Stimulated activated CD4-positive, alpha-beta T cell treated with anti-CD3 and anti-CD28 coated beads, Interleukin-12 subunit alpha, Interleukin-12 subunit beta, amount 100 ng/mL, for 48 hours (primary cell): Measurements from ENCODE around the gene ZBTB46.

ENCODE experiments used
- DNase-seq, 3 donors: peaks; one replicate each; pipeline ENCODE4 v3.0.0-alpha.2; 2020; ENCODE audit warnings: low read depth in 2 of 3, low spot score in 1 of 3

Gene ZBTB46

GRCh38 chr20:63768591-63769515, 62.2 kb downstream of the ZBTB46 start:
- DNase-seq = no peak

- DNase-seq = no peak
Observed at GRCh38 chr20:63767886-63768285, 63.2 kb downstream of the ZBTB46 start.

- DNase-seq = no peak
Observed at GRCh38 chr20:63767456-63767855, 63.6 kb downstream of the ZBTB46 start.

- DNase-seq = no peak
Observed at GRCh38 chr20:63766695-63767426, 64.2 kb downstream of the ZBTB46 start.

- no peak for DNase-seq
Observed at GRCh38 chr20:63765902-63766301, 65.2 kb downstream of the ZBTB46 start.

DNA sequence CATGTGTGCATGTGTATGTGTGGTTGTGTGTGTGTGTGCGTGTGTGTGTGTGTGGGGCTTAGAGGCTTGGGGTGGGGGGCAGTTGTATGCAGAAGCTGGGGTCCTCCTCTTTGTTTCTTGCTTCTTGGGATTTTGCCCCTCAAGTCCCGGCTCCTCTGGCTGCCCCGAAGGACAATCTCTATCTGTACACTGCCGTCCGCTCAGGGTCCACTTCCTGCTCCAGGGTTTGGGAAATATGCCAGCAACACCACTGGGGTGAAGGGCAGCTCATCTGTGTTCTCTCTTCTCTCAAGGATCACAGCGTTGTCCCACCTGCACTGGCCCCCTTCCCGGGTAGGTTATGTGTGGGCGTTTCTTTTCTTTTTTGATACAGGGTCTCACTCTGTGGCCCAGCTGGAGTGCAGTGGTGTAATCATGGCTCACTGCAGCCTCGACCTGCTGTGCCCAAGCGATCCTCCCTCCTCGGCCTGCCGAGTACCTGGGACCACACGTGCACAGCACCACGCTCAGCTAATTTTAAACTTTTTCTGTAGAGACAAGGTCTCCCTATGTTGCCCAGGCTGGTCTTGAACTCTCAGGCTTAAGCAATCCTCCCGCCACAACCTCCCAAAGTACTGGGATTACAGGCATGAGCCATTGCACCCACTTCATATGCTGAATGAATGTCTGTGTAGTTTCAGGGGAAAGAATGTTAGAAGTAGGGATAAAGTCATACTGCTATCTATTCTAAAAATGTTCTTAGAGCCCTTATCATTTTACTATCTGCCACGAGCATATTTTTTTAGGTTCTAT, 65.8 kb downstream of the ZBTB46 start:
- DNase-seq = no peak

DNA sequence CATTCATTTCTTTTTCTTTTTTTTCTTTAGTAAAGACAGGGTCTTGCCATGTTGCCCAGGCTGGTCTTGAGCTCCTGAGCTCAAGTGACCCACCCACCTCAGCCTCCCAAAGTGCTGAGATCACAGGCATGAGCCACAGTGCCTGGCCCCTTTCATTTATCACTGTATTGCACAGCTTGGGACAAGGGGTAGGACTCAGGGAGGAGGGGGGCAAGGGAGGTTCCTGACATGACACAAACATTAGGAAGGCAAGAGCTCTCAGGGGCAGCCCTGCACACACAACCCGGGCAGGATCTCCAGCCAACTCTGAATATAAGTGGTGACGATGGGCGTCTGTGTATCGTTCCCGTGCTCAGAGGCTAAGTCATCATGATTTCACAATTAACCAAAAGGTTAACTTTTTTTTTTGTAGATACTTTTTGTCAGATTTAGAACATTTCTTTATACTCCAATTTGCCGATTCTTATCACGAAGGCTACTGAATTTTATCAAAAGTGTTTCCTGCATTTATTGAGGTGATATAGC, 71.6 kb downstream of the ZBTB46 start:
- no peak for DNase-seq

DNA sequence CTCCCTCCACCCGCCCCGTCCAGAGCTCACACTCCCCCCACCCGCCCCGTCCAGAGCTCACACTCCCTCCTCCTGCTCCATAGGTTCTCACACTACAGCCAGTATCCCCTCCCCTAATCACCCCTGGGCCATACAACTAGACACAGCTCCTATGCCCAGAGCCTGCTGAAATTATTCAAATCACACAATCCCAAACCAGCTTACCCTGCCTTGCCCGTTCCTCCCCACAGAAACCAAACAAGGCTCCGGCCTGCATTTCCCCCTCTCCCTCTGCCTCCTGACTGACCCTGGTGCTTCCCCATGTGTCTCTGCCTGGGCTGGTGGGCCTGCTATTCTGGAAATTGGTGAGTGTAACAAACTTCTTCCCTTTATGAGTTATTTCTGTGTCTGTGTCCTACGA, 72.9 kb downstream of the ZBTB46 start:
- DNase-seq = no peak

DNA sequence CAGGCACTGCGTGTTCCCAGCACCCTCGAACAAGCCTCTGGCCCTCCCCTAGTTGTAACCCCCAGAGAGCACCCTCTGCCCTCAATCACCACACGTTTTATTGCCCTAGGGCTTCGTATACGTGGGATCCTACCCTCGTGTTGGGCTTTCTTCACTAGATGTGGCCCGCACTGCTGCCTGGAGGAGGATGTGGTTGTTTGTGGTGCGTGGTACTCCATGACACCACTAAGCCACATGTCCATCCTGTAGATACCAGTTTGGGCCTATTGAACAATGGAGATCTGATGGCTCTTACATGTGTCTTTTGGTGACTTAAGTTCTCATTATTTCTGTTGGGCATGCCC, 74.4 kb downstream of the ZBTB46 start:
- DNase-seq = no peak

DNA sequence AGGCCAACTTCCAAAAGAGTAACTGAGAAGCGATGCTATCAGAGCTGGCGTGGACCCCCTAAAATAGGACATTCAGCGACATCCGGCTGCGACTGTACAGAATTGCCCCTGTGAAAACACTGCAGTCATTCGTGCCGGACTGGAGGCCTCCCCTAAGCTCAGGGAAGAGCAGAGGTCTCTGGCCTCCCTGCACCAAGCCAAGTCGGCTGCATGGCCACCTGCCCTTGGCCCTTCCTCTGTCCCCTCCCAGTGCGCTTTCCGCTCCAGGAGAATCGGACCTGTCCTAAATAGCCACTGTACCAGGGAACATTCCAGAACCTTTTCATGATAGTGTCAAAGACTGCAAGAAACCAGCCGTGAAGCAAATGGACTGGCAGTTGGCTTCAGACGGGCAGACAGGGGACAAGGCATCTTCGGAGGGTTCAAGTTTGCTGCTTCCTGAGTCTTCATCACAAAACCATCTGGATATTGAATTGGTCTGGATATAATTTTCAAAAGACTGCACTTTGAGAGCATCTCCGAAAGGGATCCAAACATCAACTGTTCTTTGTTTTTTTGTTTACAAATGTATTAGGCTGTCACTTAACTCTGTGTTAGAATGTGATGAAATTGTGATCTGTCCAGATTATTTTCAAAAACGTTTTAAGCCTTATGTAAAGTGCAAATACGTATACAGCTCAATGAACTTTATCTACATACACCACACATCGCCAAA, 75.0 kb downstream of the ZBTB46 start:
- no peak for DNase-seq

DNA sequence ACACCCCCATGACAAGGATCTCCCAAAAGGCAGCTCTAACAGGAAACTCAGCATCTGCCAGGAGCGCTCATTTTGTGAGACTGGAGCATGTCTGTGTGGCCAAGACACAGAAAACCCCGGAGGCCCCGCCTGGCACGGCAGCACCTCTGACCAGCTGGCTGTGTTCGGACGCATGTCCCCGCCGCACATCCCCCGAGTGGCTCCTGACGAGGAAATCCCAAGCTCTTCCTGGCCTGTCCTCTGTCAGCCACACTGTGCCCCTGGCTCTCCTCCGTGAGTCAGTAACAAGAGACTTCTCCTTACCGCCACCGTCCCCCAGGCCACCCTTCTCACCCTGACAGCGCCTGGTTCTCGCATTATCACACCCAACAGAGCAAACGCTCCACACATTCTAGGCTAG, 77.1 kb downstream of the ZBTB46 start:
- DNase-seq = no peak

DNA sequence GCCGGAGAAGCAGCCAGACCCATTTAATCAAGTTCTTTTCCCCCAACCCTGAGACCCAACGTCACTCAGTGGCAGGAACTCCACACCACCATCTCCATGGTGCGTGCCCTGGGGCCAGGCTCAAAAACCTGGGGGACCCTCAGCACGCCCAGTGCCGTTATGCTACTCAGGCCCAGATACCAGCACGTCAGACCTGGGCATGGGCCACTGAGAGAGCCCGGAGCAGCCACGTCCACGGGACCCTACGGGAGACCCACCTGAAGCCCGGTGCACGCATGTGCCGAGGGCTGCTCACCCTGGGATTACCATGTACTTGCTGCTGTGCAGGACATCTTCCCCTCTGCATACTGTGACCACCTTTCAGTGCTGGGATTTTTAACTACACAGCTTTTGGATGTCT, 77.7 kb downstream of the ZBTB46 start:
- DNase-seq = no peak

- no peak for DNase-seq
Observed at GRCh38 chr20:63752411-63753101, 78.5 kb downstream of the ZBTB46 start.

DNA sequence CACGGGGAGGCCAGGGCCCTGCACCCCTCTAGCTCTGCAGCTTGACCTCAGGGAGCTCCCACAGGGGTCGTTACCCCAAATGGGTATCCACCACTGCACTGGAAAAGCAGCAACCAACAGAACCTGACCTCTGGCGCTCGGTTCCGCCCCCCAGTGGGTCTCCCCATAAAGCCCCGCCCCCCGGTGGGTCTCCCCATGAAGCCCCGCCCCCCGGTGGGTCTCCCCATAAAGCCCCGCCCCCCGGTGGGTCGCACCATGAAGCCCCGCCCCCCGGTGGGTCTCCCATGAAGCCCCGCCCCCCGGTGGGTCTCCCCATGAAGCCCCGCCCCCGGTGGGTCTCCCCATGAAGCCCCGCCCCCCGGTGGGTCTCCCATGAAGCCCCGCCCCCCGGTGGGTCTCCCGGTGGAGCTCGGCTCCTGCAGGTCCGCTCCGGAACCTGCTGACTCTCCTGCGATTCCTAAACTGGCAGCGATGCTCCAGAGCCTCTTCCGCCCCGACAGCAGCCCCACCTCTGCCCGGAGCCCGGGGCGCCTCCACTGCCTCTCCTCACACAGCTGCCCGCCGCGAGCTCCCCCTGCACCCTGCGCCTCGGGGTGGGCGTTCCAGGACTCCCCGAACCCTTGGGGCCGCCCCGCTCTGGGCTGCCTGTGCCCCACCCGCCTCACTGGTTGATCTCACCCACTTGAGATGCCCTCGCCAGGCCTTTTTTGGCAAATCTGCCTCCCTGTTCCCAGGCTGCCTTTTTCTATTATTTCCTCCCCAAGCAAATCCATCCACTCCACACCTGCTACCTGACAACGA, 79.4 kb downstream of the ZBTB46 start:
- DNase-seq = no peak

GRCh38 chr20:63750807-63751470, 80.1 kb downstream of the ZBTB46 start:
- peak in 2 of 3 donors; percentile 46 to 52 for DNase-seq

- DNase-seq = no peak
Observed at GRCh38 chr20:63749597-63750508, 81.2 kb downstream of the ZBTB46 start.

DNA sequence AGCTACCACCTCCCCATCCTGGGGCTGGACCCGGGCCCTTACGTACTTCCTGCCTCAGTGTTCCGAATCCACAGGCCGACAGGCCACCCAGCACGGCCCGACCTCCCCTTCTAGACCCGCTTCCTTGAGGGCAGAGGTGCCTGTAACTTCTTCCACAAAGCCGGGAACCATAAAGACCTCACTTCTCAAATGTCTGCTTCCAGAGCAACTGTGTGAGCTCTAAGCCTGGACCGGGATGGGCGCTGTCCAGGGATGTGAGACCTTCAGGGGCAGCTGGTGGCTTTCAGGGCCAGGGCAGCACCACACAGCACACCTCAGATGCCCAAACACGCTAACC, 82.2 kb downstream of the ZBTB46 start:
- no peak for DNase-seq
